SU-DHL-6 (cell line): ENCODE data around the gene MAN1B1.

Experiments used
- EZH2phosphoT487 ChIP-seq: fragments of 200-600 bp; sonication (generic), shearing (Covaris generic); conservative IDR thresholded peaks from 2 replicates; pipeline ENCODE4 v1.6.1; 2018; ENCODE audit warnings: mild to moderate bottlenecking, antibody characterized with exemption, low read length, moderate library complexity, mixed read lengths
- TF ChIP-seq, protein P1 (sequence below): fragments of 200-600 bp; sonication (generic); IDR thresholded peaks from one replicate; pipeline ENCODE4 v1.5.1; 2017; ENCODE audit warnings: antibody characterized with exemption, mild to moderate bottlenecking, low read length, moderate library complexity; ENCODE audit not compliant: insufficient read depth, poor library complexity, severe bottlenecking

DNA sequence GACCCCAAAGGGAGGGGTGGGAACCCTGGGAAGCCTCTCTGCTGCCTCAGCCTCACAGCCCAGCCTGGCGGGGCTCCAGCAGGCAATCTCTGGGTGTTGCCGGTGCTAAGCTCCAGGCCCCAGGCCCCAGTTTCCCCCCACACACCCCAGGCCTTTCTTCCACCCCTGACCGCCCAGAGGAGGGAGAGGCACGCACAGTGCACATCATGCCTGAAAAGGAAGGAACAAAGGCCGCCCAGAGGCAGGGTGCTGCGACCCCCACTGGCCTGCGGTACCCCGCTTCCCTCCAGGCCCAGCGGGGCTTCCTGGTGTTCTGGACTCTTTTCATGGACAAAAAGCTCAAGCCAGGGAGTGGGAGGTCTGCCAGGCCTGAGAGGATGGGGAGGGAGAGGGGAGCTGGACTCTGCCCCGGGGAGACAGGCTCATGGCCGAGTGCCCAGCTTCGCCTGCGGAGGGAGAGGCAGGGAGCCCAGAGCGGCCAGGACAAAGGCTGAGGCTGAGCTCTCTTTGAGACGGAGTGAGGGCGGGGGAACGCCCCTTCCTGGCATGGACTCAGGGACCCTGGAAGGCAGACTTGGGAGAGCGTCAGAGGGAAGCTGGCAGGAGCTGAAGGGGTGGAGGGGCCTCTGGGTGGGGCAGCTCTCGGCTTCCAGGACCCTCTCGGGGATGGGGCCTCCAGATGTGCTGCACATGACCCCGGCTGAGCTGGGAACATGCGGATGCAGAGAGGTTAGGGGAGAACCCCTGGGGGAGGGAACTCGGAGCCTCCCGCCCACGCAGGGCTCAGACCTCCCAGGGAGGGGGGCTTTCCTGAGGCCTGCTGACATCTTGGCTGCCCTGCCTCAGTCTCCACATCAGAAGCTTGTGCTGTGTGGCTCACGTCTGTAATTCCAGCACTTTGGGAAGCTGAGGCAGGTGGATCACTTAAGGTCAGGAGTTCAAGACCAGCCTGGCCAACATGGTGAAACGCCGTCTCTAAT, 31.1 kb upstream of the MAN1B1 start:
- TF ChIP-seq, protein P1, sequence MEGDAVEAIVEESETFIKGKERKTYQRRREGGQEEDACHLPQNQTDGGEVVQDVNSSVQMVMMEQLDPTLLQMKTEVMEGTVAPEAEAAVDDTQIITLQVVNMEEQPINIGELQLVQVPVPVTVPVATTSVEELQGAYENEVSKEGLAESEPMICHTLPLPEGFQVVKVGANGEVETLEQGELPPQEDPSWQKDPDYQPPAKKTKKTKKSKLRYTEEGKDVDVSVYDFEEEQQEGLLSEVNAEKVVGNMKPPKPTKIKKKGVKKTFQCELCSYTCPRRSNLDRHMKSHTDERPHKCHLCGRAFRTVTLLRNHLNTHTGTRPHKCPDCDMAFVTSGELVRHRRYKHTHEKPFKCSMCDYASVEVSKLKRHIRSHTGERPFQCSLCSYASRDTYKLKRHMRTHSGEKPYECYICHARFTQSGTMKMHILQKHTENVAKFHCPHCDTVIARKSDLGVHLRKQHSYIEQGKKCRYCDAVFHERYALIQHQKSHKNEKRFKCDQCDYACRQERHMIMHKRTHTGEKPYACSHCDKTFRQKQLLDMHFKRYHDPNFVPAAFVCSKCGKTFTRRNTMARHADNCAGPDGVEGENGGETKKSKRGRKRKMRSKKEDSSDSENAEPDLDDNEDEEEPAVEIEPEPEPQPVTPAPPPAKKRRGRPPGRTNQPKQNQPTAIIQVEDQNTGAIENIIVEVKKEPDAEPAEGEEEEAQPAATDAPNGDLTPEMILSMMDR = no peak
- no peak for TF ChIP-seq EZH2phosphoT487
